GM23248 (cell line): ENCODE results near the gene MSMP.

Experiments used
- EZH2 ChIP-seq: fragments of 200-600 bp; sonication (generic); IDR thresholded peaks from 2 replicates; pipeline ENCODE4 v1.6.1; 2018; ENCODE audit warnings: antibody characterized with exemption, mild to moderate bottlenecking; ENCODE audit not compliant: insufficient read depth, poor library complexity, severe bottlenecking
- EZH2phosphoT487 ChIP-seq: fragments of 200-600 bp; sonication (generic); IDR thresholded peaks from 2 replicates; pipeline ENCODE4 v1.6.1; 2018; ENCODE audit warnings: antibody characterized with exemption, moderate library complexity, mild to moderate bottlenecking, low read depth; ENCODE audit not compliant: insufficient read depth

GRCh38 chr9:35769763-35770162 lies 15.7 kb upstream of the MSMP start:
- TF ChIP-seq EZH2phosphoT487 (no peak), EZH2 (no peak)
